Measurements from ENCODE around the gene CORO6. TPM values are rescaled to one million over a fixed set of nuclear protein-coding genes. Genes with fewer than 3 reads are reported as not detected.

The CORO6 gene
- total and polyA plus RNA-seq, 8 donors: 1.1 to 53.1 (median 14.2) TPM

DNA sequence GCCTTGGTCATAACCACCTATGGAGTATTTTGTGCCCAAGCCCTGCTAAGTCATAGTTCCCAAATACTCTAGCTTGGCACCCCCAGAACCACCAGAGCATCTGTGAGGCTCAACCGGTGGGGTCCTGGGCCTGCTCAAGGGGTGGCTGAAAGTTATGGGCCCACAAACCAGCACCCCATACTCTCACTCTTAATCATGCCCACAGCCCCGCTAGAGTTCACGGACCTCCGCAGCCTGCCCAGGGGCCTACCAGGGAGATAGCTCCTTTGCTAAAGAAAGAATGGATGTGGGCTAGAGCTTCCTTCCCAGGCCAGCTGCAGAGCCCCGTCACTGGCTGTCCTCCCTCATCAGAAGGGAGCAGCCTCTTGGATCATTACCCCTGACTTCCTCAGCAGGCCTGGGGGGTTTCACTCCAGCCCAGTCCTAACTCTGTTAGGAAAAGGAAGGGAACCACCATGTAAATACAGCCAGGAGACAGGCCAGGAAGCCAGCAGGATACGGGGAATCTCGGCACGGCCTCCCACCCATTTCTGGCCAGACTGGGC is 34.6 kb downstream of the CORO6 start:
- Histone ChIP-seq H3K36me3 (peaks cover 0 to 5% (median 4%) of the 10 kb centered on the region in 4 donors), H3K4me3 (peak overlapping the region; percentile 73 to 89 (median 84)), H3K27me3 (no peaks in the 10 kb centered on the region), H3K9me3 (no peaks in the 10 kb centered on the region), H3K4me1 (peaks cover 53 to 83% (median 72%) of the 10 kb centered on the region in 4 donors), H3K27ac (peak overlapping the region; percentile 69 to 90 (median 80))
- DNase-seq: peak in 1 of 2 donors; percentile 27
- TF ChIP-seq EP300 (IDR thresholded peaks at IDR 0.05) (no peak), POLR2AphosphoS5 (IDR thresholded peaks at IDR 0.05) (no peak), POLR2A (IDR thresholded peaks at IDR 0.05) (no peak)
- TF ChIP-seq, protein P1, sequence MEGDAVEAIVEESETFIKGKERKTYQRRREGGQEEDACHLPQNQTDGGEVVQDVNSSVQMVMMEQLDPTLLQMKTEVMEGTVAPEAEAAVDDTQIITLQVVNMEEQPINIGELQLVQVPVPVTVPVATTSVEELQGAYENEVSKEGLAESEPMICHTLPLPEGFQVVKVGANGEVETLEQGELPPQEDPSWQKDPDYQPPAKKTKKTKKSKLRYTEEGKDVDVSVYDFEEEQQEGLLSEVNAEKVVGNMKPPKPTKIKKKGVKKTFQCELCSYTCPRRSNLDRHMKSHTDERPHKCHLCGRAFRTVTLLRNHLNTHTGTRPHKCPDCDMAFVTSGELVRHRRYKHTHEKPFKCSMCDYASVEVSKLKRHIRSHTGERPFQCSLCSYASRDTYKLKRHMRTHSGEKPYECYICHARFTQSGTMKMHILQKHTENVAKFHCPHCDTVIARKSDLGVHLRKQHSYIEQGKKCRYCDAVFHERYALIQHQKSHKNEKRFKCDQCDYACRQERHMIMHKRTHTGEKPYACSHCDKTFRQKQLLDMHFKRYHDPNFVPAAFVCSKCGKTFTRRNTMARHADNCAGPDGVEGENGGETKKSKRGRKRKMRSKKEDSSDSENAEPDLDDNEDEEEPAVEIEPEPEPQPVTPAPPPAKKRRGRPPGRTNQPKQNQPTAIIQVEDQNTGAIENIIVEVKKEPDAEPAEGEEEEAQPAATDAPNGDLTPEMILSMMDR (IDR thresholded peaks at IDR 0.05): no peak
- 32 to 40% (median 35%) methylated on average over 7 to 8 of the region's 8 CpGs for WGBS, 5 donors
- intact Hi-C loops (cut with DNase I; ENCODE audit: low total_unique reads): no loop called here

DNA sequence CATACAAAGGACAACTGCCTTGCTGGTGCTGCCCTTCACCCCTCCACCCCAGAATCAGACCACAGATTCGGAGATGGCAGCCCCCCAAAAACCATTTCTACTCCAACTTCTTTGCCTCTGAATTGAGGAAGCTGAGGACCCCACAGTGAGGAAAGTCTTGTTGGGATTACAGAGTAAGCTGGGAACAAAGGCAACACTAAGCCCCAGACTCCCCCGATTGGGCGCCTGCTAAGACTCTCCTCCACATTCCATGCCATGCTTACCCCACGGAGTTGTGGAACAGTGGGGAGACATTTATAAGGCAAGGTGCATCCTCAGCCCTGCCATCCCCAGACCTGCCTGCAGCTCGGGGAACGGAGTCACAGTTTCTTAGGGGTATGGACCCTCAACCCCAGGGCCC is 35.1 kb downstream of the CORO6 start:
- Histone ChIP-seq H3K4me3 (peak overlapping the region; percentile 73 to 89 (median 84)), H3K27me3 (no peaks in the 10 kb centered on the region), H3K9me3 (no peaks in the 10 kb centered on the region), H3K36me3 (peaks cover 2 to 10% (median 9%) of the 10 kb centered on the region in 4 donors), H3K27ac (peak overlapping the region in 4 of 5 donors; percentile 74 to 90 (median 82)), H3K4me1 (peaks cover 49 to 80% (median 68%) of the 10 kb centered on the region in 4 donors)
- peak in 1 of 2 donors; percentile 4 for DNase-seq
- 82 to 91% (median 83%) methylated on average over 4 to 6 of the region's 6 CpGs for WGBS, 5 donors
- TF ChIP-seq EP300 (IDR thresholded peaks at IDR 0.05): no peak
- TF ChIP-seq POLR2A (IDR thresholded peaks at IDR 0.05): no peak
- no peak for TF ChIP-seq POLR2AphosphoS5 (IDR thresholded peaks at IDR 0.05)
- TF ChIP-seq, protein P1 (IDR thresholded peaks at IDR 0.05): no peak
- intact Hi-C loops (cut with DNase I; ENCODE audit: low total_unique reads): no loop called here

DNA sequence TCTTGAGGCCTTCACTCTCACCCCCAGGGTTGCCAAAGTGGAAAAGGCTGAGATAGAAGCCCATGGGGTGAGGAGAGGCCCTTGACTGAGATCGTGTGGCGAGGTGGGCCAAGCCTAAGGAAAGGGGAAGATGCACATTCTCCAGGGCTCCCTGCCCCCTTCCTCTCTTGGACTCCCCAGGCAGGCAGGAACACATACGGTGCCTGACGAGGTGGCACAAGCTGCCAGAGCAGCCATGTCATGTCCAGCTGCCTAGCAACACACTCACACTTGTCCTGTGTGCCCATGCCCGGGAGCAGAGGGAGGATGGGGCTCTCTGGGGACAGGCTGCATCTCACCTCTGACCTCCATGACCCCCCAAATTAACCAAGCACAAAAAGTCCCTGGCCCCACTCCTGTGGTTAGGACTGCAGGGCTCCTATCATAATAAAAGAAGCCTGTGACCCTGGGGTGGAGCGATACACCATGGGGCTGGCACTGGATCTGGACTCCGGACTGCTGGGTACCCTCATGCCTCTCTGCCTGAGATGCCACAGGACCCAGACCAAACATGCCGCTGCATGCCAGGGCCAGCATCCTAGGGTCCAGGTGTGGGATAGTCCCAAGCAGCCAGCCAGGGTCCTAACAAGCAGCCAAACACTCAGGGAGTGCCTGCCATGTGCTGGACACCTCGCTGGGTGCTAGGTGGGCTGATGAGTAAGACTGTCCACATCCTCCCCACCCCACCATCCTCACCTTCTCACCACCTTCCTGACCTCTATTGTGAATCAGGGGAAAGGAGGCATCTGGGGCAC is 35.8 kb downstream of the CORO6 start:
- Histone ChIP-seq H3K4me3 (peak overlapping the region in 2 of 4 donors; percentile 73 to 89), H3K27ac (peak overlapping the region in 4 of 5 donors; percentile 27 to 85 (median 58)), H3K4me1 (peaks cover 42 to 73% (median 61%) of the 10 kb centered on the region in 4 donors), H3K36me3 (peaks cover 9 to 17% (median 16%) of the 10 kb centered on the region in 4 donors), H3K27me3 (no peaks in the 10 kb centered on the region), H3K9me3 (no peaks in the 10 kb centered on the region)
- WGBS, 5 donors: 71 to 87% (median 80%) methylated on average over 7 to 9 of the region's 9 CpGs
- peak in 1 of 2 donors; percentile 9 for DNase-seq
- TF ChIP-seq EP300 (IDR thresholded peaks at IDR 0.05) (no peak), POLR2AphosphoS5 (IDR thresholded peaks at IDR 0.05) (no peak), POLR2A (IDR thresholded peaks at IDR 0.05) (no peak)
- TF ChIP-seq, protein P1 (IDR thresholded peaks at IDR 0.05): no peak
- intact Hi-C loops (cut with DNase I; ENCODE audit: low total_unique reads): no loop called here

DNA sequence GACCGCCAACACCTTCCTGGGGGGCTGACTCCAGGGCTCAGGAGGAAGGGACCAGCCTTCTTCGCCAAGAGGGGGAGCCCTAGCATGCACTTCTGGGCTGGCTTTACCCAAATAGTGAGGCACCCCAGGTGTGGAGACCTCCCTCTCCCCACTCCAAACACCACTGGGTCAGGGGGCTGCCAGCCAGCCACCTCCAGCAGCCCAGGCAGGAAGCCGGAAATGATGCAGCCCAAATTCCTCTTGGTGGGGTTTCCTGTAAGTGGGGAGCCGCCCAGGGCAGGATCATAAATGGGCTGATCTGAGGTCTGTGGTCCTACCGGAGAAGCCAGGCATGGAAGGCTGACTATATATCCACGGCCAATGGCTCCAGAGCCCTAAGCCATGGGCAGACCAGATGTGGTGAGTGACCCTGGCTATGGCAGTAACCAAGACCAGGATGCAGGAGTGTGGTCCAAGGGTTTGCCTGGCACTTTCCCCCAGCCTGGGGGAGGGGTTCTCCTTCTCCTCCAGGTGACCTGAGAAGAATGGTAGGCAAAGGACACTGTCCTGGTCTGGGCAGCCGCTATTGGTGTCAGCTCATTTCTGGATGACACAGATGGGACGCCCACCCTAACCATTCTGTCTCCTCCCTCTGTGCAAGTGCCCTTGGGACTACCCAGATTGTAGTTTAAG is 37.5 kb downstream of the CORO6 start:
- Histone ChIP-seq H3K9me3 (no peaks in the 10 kb centered on the region), H3K4me1 (peaks cover 26 to 65% (median 50%) of the 10 kb centered on the region in 4 donors), H3K4me3 (peak overlapping the region in 3 of 4 donors; percentile 5 to 25 (median 11)), H3K27ac (peak overlapping the region in 4 of 5 donors; percentile 53 to 80 (median 59)), H3K27me3 (no peaks in the 10 kb centered on the region), H3K36me3 (peaks cover 18 to 28% (median 28%) of the 10 kb centered on the region in 4 donors)
- DNase-seq: peak in 1 of 2 donors; percentile 44
- 69 to 83% (median 78%) methylated on average over 5 to 8 of the region's 8 CpGs for WGBS, 5 donors
- TF ChIP-seq EP300 (IDR thresholded peaks at IDR 0.05): no peak
- TF ChIP-seq POLR2AphosphoS5 (IDR thresholded peaks at IDR 0.05): peak in 1 of 3 donors; percentile 32
- intact Hi-C loops (cut with DNase I; ENCODE audit: low total_unique reads): no loop called here
